SHP77 treated with DMSO at 0.1 percent for 48 hours (cell line): ENCODE results near the gene TIAL1.
A peak's percentile ranks its signal among the peaks of the same experiment; 100 is the strongest.
"Not testable (repeated sequence)": the region's sequence is repeated elsewhere in the genome, so short reads cannot be mapped to it uniquely, and the experiment has no call there.

Experiments
- DNase-seq: peaks from one replicate; lab custom pipeline; 2025; lab: John Stamatoyannopoulos, UW

TIAL1 gene, protein sequence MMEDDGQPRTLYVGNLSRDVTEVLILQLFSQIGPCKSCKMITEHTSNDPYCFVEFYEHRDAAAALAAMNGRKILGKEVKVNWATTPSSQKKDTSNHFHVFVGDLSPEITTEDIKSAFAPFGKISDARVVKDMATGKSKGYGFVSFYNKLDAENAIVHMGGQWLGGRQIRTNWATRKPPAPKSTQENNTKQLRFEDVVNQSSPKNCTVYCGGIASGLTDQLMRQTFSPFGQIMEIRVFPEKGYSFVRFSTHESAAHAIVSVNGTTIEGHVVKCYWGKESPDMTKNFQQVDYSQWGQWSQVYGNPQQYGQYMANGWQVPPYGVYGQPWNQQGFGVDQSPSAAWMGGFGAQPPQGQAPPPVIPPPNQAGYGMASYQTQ

DNA sequence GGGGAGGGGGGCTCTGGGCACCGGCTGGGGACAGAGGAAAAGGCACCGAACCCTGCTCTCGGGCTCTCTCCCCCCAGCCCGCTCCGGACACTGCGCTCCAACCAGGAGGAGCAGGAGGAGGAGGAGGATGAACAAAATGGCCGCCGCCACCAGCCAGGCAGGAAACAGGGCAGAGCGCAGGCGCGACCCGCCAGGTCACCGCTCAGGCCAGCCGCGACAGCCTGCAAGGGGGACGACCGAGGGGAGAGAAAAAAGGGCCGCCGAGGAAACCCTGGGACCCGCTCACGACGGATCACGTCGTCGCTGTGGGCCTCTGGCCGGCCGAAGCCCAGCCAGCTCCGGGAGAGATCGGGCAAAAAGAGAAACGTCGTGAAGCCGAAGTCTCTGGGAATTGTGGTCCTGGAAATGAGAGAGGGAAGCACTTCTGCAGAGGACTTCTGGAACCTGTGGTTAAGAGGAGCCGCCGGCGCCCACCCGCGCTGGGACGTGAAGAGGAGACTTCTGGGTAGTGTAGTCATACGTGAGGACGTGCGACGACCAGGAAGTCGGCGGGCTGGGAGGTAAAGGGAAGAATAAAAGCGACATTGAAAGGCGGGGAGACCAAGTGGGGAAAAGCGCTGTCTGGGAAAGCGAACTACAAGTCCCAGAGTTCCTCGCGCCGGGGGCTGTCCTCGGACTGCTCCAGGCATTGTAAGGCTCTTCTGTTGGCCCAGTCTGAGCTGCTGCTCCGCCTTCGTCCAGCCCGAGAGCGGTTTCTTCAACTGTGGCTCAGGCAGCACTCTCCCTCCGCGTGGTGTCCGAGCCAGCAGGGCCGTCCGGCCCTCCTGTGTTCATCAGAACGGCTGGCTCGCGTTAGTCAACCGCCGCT lies at the start of gene TIAL1:
Gene TIAL1 (minus strand): TSS at position 428 of the 868 bp plus-strand sequence. CDS start 499 bp downstream, outside the sequence.
- peak; percentile 98 for DNase-seq

DNA sequence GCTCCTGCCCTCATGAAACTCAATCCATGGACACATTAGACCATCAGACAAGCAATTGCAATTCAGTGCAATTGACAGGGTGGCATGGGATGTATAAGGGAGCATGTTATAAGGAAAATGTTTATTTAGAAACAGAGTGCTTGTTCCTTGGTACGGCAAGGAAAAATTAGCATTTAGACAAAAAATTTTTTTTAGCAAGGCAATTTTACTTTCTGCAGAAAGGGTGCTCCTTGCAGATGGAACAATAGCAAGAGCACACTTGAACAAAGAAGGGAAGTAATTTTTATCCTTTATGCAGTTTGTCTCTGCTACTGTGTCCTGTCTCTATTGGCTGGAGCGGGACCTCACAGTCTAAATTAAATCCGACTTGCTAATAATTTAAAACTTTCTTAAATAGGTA lies 48.2 kb upstream of the TIAL1 start:
- DNase-seq, result no peak

- no peak for DNase-seq
Measured at GRCh38 chr10:119644205-119644814, 47.5 kb upstream of the TIAL1 start.

DNA sequence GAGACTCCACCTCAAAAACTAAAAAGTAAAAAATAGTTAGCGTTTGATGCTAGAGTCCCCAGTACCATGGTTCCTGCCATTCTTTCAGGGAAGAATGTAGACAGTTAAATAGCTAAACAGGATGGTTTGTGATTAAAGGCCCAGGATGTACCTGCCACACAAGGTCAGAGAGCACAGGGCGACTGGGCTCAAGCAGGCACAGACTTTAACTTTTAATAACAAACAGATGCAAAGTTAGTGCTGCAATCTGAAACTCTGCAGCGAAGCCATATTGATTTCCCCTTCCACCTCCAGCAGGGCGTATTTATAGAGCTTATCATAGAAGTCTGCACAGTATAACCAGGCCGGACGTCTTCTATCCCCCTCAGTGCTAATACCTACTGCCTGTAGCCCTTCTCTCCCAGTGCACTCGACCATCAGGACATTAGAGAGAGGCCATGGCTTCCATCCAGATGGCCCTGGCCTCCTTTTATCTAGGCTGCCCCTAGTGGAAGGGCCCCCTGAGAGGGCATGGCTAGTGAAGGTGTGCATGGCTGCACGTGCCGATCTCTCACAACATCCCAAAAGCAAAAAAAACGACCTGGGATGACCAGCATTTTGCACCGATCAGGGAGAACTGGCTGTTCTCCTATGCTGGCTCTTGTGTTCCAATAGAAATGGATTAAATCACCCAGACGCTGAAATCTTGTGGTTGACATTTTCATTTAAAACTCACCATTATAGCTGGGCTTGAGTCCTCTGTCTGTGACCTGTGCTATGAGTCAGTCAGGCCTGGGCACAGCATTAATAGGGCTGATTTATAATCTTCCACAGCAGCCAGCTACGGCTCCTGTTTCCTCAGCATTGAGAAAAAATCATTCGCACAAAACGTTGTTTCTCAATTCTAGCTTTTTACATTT lies 46.8 kb upstream of the TIAL1 start:
- DNase-seq, result no peak

DNA sequence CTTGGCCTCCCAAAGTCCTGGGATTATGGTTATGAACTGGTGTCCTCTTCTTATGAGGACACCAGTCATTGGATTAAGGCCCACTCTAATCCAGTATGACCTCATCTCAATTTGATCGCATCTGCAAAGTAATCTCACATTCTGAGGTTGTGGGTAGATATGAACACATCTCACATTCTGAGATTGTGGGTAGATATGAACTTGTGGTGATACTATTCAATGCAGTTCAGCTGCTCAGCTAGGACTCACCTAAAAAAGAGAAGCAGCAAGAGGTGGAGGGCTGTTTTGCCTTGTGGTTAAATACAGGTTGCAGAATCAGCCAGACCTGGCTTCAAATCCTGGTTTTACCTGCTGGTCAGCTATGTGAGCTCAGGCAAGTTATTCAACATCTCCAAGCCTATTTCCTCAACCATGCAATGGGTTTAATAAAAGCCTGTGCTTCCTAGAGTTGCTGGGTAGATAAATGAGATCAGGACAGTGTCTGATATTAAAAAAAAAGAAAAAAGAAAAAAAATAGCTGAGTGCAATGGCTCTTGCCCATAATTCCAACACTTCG lies 45.9 kb upstream of the TIAL1 start:
- DNase-seq, result no peak

DNA sequence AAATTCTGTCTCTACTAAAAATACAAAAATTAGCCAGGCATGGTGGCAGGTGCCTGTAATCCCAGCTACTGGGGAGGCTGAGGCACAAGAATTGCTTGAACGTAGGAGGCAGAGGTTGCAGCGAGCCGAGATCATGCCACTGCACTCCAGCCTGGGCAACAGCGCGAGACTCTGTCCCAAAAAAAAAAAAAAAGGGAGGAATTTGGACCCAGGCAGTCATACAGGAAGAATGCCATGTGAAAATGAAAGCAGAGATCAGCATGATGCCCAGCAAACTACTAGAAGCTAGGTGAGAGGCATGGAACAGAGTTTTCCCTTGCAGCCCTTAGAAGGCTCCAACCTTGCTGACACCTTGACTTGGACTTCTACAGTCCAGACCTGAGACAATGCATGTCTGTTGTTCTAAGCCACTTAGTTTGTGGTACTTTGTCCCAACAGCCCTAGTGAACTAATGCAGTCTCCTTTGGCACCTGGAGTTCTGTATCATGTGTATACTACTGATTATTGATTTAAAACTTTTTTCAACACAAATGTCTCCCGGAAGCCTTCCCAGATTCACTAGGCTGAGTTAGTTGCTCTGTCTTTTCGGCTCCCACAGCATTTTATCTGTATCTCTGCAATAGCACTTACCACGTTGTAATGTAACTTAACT lies 44.2 kb upstream of the TIAL1 start:
- DNase-seq, result no peak

GRCh38 chr10:119640384-119640783 lies 43.6 kb upstream of the TIAL1 start:
- no peak for DNase-seq

GRCh38 chr10:119638982-119639381 lies 42.2 kb upstream of the TIAL1 start:
- DNase-seq, result no peak

DNA sequence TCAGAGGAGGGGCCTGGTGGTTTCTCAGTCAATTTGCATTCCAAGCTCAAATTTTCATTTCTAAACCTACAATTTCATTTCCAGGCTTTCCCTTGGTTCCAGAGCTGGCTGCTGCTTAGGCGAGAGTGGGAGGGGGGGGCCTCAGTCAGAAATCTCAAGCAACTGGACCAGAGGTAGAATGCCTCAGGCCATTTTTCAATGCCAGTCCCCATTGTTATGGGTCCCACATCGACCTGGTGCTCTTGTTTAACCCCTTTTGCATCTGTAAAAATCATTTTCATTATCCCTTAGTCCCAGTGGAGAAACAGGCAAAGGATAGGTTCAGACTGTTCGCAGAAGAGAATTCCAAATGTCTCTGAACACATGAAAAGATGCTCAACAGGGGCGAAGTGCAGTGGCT lies 40.9 kb upstream of the TIAL1 start:
- no peak for DNase-seq

GRCh38 chr10:119634219-119634544 lies 37.4 kb upstream of the TIAL1 start:
- DNase-seq, result no peak

GRCh38 chr10:119633538-119634218 lies 36.9 kb upstream of the TIAL1 start:
- DNase-seq, result no peak

- no peak for DNase-seq
Measured at GRCh38 chr10:119630300-119630699, 33.5 kb upstream of the TIAL1 start.

GRCh38 chr10:119625570-119626280 lies 29.0 kb upstream of the TIAL1 start:
- DNase-seq, result no peak

GRCh38 chr10:119621078-119621384 lies 24.3 kb upstream of the TIAL1 start:
- no peak for DNase-seq

DNA sequence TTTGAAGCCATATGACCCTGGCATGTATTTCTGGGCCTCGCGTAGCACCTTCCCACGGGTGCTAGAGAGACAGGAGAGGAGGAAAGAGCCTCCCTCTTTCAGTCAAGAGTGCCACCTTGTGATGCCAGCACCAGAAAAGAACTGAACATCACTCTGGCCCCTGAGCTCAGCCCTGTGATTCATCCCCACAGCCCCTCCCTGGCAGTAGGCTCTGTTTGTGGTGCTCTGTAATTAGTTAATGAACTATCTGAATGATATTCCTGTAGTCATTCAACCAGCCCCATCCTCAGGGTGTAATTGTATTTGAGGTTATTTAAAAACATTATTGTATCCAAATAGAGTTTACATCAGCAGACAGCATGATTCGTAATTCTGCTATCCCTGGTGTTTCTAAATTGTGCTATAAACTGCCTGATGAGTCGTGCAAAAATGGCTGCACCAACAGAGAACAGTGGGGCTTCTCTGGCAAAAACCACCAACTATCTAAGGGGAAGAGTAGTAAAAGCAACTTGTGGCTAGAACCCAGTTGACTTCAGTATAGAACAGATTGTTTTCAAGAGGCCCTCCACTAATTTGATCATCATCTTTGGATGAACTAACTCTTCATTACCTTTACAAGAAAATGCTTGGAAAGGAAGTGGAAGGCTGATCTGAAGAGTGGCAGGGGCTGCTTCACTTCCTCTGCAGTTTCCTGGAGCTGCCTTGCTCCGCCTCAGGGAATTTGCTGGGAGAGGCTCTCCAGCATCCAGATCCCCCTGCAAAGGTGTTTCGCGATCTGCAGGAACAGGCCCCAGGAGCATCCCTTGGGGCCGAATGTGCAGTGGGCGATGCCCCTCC lies 23.7 kb upstream of the TIAL1 start:
- no peak for DNase-seq

GRCh38 chr10:119619811-119620210 lies 23.0 kb upstream of the TIAL1 start:
- not testable (repeated sequence) for DNase-seq

DNA sequence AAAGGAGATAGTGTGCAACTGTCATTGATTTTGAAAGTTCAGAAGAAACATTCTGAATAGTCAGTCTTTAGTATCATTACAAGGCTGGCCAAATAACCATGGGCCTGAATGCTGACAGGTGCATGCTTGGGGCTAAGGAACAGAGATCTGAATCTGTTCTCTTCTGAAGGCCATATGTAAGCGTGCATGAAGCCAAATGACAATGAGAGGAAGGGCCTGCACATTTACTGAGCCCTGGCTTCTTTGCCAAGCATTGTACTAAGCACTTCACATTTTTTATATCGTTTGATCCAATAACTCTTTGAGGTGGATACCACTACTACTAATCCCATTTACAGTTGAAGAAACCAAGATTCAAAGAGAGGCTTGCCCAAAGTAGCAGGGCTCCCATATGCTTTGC lies 22.5 kb upstream of the TIAL1 start:
- no peak for DNase-seq

DNA sequence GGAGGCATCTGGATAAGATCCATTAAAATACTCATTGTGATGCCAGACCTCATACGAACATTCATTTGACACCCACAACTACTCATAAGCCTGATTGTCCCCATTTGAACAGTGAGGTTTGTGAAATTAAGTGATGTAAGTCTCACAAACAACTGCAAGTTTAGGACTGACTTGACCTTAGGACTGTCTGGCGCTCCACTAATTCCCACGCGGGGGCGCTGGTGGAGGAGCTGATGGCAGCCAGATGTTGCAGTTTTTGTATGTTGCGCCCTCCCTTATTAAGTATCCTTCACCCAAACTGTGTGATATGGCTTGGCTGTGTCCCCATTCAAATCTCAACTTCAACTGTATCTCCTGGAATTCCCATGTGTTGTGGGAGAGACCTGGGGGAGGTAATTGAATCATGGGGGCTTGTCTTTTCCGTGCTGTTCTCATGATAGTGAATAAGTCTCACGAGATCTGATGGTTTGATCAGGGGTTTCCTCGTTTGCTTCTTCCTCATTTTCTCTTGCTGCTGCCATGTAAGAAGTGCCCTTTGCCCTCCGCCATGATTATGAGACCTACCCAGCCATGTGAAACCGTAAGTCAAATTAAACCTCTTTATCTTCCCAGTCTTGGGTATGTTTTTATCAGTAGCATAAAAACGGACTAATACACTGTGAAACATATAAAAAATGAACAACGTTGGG lies 20.3 kb upstream of the TIAL1 start:
- no peak for DNase-seq
